GM18511 (cell line): ENCODE measurements around the gene PMM1.
"Not testable (repeated sequence)": the region's sequence is repeated elsewhere in the genome, so short reads cannot be mapped to it uniquely, and the experiment has no call there.

Source experiments
- ATAC-seq: cut with Tn5 transposase; IDR thresholded peaks from one replicate; pipeline ENCODE4 v1.9.1; 2021; ENCODE audit warnings: mild to moderate bottlenecking, moderate library complexity; ENCODE audit not compliant: unreplicated experiment

The PMM1 gene

DNA sequence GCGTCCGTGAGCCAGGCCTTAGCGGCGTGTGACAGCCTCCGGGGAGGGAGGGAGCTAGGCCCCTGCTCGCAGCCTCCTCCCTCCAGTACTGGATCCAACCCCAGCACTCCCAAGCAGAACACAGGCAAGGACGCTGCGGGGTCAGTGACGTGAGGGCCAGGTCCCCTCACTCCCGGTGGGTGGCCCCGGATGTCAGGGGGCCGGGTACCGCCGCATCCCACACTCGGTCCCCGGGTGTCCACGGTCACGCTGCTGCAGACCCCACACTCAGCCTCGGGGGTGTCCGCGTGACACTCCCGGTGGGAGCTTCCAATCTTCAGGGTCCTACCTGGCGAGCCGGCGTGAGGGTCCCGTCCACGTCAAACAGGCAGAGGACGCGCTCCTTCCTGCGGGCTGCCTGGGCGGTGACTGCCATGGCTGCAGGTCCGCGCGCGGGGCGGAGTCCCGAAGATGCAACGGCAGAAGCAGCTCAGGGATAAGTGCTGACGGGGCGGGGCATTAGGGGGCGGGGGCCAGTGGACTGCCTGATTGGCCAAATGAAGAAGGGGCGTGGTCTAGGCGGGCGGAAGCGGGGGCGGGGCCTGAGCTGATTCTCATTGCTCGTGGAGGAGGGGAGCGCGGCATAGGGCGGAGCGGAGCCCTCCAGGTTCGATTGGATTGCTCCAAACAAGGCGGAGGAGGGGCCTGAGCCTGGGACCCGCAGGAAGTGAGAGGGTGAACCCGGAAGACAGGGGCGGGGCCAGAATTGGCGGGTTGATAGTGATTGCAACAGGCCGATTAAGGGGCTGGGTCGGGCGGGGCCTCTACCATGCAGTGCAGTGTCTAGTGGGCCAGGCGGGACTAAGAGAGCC is at the start of gene PMM1:
Gene PMM1 (minus strand): TSS at position 450 of the 851 bp plus-strand sequence. CDS start 35 bp downstream, at position 415.
- peak; percentile 94 for ATAC-seq

DNA sequence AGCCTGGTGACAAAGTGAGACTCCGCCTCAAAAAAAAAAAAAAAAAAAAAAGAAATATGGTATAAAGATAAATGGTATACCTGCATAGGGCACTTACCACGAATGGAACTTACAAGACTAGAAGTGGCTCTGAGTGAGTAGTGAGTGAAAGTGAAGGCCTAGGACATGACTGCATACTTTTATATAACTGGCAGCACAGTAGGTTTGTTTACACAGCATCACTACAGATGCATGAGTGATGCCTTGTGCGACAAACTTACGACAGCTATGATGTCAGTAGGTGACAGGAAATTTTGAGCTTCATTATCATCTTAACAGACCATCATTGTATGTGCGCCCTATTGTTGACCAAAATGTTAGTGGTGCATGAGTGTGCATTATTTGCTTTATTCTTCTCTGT is 49.1 kb upstream of the PMM1 start:
- ATAC-seq = no peak

DNA sequence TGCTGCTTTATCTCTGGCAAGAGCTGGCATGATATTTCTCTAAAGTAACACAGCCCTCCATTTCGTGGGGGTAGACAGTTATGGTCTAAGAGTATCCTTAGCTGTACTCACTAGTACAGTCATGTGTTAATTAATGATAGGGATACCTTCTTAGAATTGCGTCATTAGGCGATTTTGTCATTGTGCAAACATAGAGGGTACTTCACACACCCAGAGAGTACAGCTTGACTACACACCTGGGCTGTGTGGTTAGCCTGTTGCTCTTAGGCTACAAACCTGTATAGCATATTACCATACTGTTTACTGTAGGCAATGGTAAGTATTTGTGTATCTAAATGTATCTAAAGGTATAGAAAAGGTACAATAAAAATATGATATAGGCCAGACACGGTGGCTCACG is 48.5 kb upstream of the PMM1 start:
- no peak for ATAC-seq

DNA sequence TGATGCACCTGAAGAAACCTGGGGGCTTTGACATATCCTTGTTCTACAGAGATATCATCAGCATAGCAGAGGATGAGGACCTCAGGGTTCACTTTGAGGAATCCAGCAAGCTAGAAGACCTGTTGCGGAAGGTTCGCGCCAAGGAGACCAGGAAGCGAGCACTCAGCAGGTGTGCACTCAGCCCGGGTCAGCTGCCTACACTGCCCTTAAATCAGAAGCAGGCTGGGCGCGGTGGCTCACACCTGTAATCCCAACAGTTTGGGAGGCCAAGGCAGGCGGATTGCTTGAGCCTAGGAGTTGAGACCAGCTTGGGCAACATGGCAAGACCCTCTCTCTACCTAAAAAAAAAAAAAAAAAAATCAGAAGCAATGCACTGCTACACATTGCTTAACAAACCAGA is 48.0 kb upstream of the PMM1 start:
- ATAC-seq = not testable (repeated sequence)

DNA sequence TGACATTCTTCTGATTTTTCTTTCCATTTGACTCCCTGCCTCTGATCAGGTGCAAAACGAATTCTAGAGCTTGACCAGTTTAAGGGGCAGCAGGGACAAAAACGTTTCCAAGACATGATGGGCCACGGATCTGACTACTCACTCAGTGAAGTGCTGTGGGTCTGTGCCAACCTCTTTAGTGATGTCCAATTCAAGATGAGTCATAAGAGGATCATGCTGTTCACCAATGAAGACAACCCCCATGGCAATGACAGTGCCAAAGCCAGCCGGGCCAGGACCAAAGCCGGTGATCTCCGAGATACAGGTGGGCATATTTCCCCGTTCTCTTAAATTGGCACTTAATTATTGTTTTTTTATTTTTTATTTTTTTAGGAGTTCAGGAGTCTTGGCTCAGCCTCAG is 46.8 kb upstream of the PMM1 start:
- no peak for ATAC-seq

DNA sequence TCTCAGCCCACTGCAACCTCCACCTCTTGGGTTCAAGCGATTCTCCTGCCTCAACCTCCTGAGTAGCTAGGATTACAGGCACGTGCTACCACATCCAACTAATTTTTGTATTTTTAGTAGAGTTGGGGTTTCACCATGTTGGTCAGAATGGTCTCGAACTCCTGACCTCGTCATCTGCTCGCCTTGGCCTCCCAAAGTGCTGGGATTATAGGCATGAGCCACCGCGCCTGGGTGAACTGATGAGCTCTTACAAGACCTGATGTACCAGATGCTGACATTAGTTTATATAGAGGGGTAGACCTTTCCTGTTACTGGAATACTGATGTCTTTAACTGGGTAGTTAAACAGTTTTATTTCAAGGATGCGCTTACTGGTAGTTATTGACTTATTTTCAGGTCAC is 45.0 kb upstream of the PMM1 start:
- not testable (repeated sequence) for ATAC-seq

DNA sequence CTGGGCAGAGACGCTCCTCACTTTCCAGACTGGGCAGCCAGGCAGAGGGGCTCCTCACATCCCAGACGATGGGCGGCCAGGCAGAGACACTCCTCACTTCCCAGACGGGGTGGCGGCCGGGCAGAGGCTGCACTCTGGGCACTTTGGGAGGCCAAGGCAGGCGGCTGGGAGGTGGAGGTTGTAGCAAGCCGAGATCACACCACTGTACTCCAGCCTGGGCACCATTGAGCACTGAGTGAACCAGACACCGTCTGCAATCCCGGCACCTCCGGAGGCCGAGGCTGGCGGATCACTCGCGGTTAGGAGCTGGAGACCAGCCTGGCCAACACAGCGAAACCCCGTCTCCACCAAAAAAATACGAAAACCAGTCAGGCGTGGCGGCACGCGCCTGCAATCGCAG is 42.0 kb upstream of the PMM1 start:
- not testable (repeated sequence) for ATAC-seq

DNA sequence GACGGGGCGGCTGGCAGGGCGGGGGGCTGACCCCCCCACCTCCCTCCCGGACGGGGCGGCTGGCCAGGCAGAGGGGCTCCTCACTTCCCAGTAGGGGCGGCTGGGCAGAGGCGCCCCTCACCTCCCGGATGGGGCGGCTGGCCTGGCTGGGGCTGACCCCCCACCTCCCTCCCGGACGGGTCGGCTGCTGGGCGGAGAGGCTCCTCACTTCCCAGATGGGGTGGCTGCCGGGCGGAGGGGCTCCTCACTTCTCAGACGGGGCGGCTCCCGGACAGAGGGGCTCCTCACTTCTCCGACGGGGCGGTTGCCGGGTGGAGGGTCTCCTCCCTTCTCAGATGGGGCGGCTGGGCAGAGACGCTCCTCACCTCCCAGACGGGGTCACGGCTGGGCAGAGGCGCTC is 41.5 kb upstream of the PMM1 start:
- ATAC-seq = not testable (repeated sequence)

DNA sequence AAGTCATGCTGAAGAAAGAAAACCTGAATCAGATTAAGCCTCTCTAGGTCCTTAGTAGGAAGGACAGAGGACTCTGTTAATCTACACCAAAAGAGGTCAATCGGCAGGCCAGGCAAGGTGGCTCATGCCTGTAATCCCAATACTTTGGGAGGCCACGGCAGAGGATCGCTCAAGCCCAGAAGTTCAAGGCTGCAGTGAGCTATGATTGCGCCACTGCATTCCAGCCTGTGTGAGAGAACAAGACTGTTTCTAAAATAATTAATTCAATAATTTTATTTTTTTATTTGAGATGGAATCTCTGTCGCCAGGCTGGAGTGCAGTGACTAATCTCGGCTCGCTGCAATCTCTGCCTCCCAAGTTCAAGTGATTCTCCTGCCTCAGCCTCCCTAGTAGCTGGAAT is 35.9 kb upstream of the PMM1 start:
- no peak for ATAC-seq

DNA sequence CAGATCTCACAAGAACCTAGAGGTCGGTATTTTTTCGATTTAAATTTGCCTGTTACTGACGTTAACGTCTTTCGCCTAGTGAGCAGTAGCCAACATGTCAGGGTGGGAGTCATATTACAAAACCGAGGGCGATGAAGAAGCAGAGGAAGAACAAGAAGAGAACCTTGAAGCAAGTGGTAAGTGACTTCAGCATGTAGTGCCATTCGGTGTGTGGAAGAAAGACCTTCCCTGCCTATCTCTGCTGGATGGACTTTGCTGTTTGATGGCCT is 32.2 kb upstream of the PMM1 start:
- ATAC-seq = no peak

DNA sequence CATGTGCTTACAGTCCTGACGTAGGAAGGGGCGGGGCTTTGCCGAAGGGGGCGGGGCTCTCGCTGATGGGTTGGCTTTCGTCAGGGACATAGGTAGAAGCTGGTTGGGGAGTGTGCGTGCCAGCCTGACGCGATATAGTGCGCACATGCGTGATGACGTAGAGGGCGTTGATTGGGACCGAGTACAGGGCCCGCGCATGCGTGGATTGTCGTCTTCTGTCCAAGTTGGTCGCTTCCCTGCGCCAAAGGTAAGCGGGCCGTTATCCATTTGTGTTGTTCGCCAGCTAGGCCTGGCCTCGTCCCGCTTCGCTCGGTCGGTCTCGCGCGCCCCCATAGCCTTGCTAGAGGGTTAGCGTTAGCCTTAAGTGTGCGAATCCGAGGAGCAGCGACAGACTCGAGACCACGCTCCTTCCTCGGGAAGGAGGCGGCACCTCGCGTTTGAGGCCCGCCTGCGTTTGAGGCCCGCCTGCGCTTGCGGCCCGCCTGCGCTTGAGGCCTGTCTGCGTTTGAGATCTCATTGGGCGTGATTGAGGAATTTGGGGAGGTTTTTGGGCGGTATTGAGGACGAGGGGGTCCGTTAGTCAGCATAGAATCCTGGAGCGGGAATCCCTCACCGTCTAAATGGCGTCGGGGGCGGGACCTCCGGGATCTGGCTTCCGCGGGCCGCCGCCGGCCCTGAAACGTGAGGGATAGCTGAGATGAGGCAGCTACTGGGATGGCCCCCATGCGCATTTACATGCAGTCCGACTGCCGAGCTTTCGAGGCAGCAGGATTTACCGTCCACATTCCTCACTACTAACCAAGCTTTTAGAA is 31.7 kb upstream of the PMM1 start, which contains the start of gene XRCC6:
Gene XRCC6 (plus strand): TSS at position 197 of the 812 bp plus-strand sequence. CDS start 710 bp downstream, outside the sequence.
- ATAC-seq = peak; percentile 79

DNA sequence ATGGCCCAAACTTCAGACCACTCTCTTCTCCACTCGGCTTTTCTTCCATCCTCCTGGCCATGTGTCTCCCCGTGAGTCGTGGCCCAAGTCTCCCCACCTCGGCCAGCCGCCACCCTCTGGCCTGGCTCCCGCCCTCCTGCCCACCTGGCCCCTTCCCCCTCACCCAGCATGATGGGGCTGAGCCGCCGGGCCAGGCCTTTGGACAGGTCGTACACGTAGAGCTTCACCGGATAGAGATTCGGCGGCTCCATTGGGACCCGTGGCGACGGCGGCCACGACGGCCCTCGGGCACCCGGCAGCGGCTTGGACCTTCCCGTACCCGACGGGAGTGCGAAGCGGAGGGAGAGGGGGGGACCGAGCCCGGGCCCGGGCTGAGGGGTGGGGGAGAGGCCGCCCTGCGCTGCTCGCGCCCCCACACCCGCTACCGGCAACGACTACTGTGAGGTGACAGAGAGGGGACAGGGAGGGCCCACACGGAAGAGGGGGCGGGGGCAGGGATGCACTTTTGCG is 31.0 kb upstream of the PMM1 start, which contains the start of gene DESI1:
Gene DESI1 (minus strand): TSS at position 455 of the 510 bp plus-strand sequence. CDS start 204 bp downstream, at position 251.
- ATAC-seq = peak; percentile 65

DNA sequence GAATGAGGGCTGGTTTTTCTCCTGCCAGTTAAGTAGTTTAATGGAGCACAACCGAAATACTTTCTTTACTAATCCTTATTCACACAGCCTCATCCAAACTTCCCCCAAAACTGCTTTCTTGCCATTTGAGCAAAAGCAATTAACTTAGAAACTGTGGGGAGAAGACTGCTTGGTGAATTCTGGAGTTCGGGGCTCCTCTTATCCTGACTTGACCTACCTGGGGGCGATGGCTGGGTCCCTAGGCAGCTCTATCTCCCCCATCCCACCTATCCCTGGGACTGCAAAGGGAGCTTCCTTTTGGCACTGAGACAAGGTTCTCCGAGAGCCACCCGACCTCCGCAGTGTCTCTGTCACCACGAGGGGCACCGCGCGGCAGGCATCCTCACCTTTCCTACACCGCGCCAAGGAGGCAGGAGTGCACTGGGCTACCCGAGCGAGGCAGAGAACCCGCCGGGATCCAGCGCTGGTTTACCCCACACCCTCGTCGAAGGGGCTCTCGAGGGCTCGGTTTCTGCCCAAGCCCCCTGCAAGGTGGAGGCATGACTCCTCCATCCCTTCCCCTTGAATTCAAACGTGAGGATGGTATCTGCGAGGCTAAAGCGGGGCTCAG is 30.4 kb upstream of the PMM1 start:
- no peak for ATAC-seq

DNA sequence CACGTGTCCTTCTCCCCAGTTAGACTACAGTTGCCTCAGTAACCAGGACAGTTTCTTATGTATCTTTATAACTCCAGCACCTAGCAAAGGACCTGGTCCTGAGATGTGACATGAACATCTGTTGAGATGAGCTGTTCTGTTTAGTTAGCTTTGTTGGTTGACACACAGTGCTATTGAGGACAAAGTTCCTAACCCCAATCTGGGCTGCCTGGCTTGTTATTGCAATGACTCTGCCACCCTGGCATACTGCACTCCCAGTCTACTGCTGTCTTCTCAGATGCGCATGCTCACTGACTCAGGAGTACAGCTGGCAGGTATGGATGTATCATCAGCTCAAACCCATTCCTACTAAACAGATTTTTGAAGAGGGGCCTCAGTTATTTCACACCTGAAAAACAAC is 23.8 kb upstream of the PMM1 start:
- ATAC-seq = no peak

DNA sequence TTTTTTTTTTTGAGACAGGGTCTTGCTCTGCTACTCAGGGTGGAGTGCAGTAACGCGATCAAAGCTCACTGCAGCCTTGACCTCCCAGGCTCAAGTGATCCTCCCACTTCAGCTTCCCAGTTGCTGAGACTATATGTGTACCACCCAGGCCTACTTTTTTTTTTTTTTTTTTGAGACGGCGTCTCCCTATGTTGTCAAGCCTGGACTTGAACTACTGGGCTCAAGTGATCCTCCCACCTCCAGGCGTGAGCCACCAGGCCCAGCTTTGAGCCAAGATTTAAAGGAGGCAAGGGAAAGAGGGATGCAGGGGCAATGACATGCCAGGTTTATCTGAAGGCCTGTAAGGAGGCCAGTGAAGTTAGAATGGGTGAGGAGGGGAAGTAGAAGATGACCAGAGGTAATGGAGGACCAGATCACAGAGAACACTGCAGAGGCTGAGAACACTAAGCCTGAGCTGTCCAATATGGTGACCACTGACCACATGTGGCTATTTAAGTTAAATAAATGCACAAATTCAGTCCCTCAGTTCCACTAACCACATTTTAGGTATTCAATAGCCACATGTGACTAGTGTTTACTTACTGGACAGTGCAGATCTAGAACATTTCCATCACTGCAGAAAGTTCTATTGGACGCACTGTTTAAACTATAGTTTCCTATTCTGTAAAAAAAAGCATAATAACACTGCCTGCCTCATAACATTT is 23.1 kb upstream of the PMM1 start:
- ATAC-seq = no peak

DNA sequence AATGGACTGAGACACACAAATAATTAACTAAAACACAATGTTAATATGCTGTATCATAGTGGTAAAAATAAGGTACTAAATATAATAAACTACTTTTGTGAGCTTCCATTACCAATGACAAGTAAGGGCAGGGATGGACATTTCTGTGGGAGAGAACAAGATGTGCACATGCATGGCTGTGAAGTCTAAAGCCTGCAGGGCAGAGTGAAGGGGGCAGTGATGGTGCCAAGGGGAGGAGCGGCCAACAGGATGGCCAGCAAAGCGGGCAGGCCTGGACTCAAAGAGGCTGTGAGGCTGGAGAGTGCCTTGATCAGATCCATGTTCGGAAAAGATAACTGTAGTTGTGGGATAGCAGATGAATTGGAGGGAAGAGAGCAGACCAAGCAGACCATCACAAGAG is 18.7 kb upstream of the PMM1 start:
- no peak for ATAC-seq

DNA sequence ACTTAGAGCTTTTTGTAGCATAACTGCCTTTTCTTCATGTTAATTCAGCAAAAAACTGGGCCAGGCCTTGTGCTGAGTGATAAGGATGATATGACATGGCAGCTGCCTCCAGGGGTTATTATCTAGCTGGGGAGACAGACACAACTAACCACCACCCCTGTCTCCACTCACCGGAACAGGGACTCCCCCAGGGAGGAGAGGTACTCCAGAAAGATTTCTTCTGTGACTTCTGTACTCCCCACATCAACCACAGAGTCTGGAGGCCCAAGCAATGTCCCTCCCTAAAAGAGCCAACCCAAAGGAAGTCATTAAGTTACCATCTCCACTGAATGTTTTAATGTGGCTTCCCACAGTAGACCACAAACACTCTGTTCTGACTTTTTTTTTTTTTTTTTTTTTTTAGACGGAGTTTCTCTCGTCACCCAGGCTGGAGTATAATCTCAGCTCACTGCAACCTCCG is 14.3 kb upstream of the PMM1 start:
- peak; percentile 67 for ATAC-seq

DNA sequence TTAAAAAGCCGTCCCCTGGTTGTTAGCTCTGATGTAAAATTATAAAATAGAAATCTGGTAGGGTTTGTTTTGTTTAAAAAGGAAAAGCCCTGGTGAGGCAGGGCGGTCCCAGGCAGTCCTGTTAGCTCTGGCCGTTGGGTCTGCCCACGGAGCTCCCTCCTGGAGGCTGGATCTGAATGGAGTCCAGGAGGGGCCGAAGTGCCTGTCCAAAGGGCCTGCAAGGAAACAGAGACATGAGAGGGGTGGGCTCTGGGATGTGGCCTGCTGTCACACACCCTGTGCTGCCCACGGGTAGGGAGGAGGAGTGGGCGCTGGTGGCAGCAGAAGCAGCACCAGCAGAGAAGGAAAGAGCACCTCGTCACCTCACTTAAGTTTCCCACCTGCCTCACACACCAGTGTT is 11.3 kb upstream of the PMM1 start:
- ATAC-seq = no peak

DNA sequence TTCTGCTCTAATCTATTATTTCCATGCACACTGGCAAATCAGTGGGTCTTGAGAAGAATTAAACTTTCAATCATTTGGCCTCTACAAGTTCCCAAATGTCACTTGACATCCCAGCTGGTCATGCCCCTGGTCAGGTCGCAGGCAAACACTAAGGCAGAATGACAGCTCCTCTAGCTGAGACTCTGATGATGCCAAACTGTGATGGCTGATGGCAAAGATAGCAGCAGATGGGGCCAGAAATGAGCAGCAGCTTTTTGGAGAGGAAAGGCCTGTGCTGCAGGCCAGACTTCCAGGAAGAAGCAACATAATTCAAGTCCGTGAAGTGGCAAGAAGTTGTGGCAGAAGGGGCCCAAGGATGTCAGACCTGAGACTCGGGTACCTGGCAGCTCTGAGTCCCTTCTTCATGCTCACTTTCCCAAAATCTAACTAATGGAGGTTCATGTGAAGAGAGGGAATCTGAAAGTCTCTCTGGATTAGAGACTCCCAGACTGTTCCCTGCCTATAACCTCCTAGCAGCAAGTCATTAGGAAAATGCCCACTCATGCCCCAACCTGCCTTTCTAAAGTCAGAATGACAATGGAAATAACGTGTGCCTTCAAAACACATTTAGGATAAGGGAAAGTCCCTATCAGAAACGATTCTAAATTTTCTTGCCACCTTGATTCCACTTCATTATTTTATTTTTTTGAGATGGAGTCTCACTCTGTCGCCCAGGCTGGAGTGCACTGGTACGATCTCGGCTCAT is 9.4 kb upstream of the PMM1 start:
- no peak for ATAC-seq

DNA sequence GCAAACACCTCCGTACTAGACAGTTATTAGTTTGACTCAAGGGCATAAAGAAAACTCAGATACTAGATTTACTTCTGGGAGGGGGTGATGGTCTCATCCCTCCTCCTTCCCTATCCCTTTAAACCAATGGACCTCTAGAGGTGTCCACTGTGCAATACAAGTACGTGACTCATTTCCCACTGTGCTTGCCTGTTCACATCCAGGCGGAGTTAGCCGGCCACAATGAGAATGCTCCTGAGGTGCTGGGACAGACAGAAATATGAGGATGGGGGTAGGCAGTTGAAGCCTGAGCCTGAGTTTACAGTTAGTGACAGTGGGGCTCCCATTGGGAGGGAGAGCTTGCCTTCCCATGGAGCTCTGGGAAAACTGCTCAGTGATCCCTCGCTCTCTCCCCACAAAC is 8.4 kb upstream of the PMM1 start:
- no peak for ATAC-seq
